Hippocampal formation (tissue), 2 donors: ENCODE results near the gene UCN.

Experiments
- DNase-seq, 2 donors: peaks; one replicate each; lab custom pipeline; 2025; lab: John Stamatoyannopoulos, UW

UCN gene

DNA sequence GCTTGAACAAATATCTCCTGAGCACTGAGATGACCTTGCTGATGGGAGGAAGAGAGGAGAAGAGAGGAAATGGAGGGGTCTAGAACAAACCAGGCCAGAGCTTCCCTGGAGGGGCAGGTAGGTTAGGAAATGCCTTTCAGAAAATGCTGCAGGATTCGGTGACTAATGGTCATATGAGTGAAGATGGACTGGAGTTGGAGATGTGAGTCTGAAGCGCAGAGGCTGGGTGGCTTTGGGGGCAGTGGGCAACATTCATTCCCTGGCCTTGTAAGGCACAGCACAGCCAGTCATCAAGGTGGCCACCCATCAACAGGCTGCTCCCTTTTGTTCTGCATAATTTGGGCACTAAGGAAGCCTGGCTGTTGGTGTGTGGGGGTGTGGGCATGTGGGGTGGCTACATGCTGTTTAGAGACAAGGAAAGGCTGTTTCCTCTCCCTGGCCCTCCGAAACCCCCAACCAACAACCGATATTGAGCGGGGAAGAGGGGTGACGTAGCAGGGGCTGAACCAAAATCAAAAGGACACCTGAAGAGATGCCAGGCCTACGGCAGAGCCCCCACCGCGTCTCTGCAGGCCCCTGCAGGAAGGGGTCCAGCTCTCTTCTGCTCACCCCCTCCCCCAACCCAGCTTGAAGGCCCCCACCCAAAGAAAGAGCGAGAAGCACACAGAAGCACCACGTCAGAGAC, 46.9 kb downstream of the UCN start:
- DNase-seq: no peak

DNA sequence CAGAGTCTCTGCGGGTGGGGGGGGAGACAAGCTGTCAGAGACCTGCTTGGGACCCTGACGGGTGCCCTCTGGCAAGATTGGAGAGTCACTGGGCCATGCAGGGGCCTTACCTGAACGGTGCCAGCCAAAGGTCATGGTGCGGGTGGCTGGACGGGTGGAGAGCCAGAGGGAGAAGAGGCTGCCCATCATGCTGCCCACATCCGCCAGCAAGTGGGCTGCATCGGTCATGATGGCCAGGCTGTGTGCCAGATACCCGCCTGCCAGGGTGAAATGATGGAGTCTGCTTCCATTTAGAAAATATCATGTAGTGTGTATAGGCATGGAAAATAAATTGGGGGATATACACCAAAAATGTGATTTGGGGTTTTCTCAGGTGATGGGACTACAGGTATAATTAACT, 50.2 kb downstream of the UCN start:
- DNase-seq: no peak
